Natural killer cell treated with Interleukin-12 subunit alpha and Interleukin-12 subunit beta and Interleukin-15 and Interleukin-18, amount 100 ng/mL, for 72 hours (primary cell): ENCODE data around the gene HDAC11. TPM values are rescaled to one million over a fixed set of nuclear protein-coding genes. Genes with fewer than 3 reads are reported as not detected.
"Not testable (repeated sequence)": the region's sequence is repeated elsewhere in the genome, so short reads cannot be mapped to it uniquely, and the experiment has no call there.

Experiments used
- ATAC-seq, 2 donors: fragments of 150-1000 bp; cut with Tn5 transposase in 1 of 2; sonication (Bioruptor Pico), chemical (Tn5 transposase) in 1 of 2; 2 replicates each; pipeline ENCODE4 v1.10.0; 2021
- DNase-seq: peaks from one replicate; pipeline ENCODE4 v3.0.0; 2022; ENCODE audit warnings: low spot score
- H3K27ac Mint-ChIP-seq, 2 donors: 1 replicate in 1 of 2; 2 replicates in 1 of 2; pipeline ENCODE4 v1.8.0; 2022; ENCODE audit warnings: mixed read lengths in 2 of 2, mild to moderate bottlenecking in 1 of 2, moderate library complexity in 1 of 2
- H3K27me3 Mint-ChIP-seq, 2 donors: 1 replicate in 1 of 2; 2 replicates in 1 of 2; pipeline ENCODE4 v1.8.0; 2022; ENCODE audit warnings: mixed read lengths in 2 of 2
- H3K36me3 Mint-ChIP-seq: one replicate; pipeline ENCODE4 v1.8.0; 2022; ENCODE audit warnings: mixed read lengths
- H3K4me1 Mint-ChIP-seq, 2 donors: 1 replicate in 1 of 2; 2 replicates in 1 of 2; pipeline ENCODE4 v1.8.0; 2022; ENCODE audit warnings: low read depth in 2 of 2, mixed read lengths in 2 of 2, mild to moderate bottlenecking in 1 of 2
- H3K4me3 Mint-ChIP-seq: one replicate; pipeline ENCODE4 v1.8.0; 2022; ENCODE audit warnings: mixed read lengths
- H3K9me3 Mint-ChIP-seq: 2 replicates; pipeline ENCODE4 v1.8.0; 2022; ENCODE audit warnings: mixed read lengths
- total RNA-seq, 2 donors: library from RNA; stranded (reverse); gene quantifications; one replicate each; pipeline ENCODE4 v1.2.3, GENCODE V29; 2022

HDAC11 gene
- total RNA-seq, 2 donors from 2014 or later = 1.8 to 3.5 TPM

DNA sequence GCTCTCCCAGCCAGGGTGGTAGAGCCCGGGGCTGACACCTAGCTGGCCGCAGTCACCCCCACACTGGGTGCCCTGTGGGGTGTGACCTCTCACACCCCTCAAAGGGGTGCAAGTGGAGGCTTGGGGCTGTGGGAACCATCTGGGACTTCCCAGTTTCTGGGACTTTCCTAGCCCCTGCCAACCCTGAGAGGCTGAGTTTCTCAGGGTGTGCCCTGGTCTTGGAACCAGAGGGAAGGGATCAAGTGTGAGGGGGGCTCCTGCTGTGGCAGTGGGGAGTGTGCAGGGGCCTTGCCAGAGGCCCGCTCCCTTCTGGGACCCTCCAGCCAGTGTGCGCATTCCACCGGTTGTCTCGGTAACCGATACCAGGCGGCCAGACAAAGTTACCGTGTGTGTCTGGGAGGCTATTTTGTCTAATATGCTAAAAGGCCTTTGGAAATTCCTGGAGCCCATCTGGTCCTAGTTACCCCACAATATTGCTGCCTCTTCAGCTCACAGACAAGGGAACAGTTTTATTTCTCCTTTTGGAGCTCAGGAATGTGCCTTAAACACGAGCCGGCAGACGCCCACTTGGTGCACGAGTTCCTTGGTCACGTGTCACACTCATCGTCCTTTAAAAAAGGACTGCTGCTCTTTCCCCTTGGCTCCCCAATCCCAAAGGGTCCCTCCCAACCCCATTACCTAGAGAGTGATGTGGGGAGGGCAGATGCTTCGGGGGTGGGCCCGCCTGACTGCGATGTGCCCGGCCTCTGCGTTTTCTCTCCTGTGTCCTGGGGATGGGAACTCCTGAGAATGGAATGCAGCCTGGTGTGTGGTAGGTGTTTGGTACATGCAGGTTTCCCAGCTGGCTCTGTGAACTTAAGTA, 33.2 kb downstream of the HDAC11 start:
- Mint-ChIP-seq H3K36me3 (no peaks in the 10 kb centered on the region), H3K4me1 (no peaks in the 10 kb centered on the region)
- no peak for ATAC-seq

DNA sequence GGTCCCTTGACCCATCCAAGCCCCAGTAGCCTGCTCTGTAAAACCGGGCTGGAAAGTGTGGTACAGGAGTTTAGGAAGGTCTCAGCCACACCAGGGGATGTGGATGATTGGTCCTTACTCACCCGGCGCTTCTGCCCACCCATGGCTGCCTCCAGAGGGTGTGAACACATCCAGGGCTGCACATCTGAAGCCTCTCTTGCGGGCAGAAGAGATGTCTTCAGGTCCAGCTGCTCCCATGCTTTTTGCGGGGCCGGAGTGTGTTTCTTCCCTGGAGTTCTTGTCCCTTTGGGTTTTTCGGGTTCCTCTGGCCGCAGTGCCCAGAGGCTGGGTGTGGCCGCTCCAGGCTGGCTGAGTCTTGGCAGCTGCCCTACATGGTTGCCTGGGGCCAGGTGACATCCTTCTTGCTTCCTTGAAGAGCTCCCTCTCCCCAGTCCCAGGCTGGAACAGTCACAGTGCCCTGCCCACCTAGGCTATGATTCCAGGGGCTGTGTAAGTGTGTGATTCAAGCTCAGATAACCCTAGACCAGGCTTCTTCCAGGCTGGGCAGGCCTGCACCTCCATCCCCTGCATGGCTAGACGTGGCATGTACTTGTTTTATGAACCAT, 33.9 kb downstream of the HDAC11 start:
- H3K36me3 Mint-ChIP-seq = no peaks in the 10 kb centered on the region
- ATAC-seq (no peak), DNase-seq (no peak)
- H3K27me3 Mint-ChIP-seq = no peaks in the 10 kb centered on the region
- H3K4me3 Mint-ChIP-seq = no peak overlapping the region
- H3K27ac Mint-ChIP-seq = no peak overlapping the region
- no peaks in the 10 kb centered on the region for H3K4me1 Mint-ChIP-seq
- no peaks in the 10 kb centered on the region for H3K9me3 Mint-ChIP-seq

More for the DNA sequence above, 33.2 kb downstream of the HDAC11 start:
- no peak for DNase-seq
- no peaks in the 10 kb centered on the region for H3K27me3 Mint-ChIP-seq
- H3K27ac Mint-ChIP-seq = no peak overlapping the region
- H3K9me3 Mint-ChIP-seq = no peaks in the 10 kb centered on the region
- no peak overlapping the region for H3K4me3 Mint-ChIP-seq

DNA sequence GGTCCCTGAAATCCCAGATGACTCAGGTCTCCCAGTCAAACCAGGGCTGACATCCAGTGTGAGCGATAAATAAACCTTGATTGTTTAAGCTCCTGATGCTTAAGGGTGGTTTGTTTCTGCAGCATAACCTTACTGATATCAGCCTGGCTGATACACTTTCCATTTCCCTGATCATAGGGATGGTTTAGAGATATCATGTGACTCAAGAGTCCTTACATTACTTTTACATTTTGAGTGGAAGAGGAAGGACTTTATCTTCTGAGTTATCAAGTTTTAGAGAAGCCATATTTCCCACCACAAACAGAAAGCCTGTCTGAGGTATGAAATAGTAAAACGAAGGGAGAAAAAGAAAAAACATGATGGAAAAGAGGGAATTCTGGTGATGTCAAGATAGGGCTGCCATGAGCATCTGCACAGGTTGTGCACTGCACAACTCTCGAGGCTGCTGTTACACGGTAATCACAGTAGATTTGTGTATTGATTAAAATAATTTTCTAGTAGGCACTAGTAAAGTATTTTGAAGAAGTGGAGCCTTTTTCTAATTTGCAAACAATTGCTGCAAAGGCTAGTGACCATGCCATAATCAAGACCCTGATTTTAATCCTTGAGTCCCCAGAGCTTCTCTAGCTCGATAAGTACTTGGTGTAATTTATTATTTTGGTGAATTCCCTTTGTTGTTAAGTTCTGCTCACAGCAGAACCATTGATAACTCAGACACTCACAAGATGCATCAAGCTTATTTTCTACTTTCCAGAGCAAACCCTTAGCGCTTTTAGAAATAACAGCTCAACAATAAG, 34.7 kb downstream of the HDAC11 start:
- DNase-seq = no peak

DNA sequence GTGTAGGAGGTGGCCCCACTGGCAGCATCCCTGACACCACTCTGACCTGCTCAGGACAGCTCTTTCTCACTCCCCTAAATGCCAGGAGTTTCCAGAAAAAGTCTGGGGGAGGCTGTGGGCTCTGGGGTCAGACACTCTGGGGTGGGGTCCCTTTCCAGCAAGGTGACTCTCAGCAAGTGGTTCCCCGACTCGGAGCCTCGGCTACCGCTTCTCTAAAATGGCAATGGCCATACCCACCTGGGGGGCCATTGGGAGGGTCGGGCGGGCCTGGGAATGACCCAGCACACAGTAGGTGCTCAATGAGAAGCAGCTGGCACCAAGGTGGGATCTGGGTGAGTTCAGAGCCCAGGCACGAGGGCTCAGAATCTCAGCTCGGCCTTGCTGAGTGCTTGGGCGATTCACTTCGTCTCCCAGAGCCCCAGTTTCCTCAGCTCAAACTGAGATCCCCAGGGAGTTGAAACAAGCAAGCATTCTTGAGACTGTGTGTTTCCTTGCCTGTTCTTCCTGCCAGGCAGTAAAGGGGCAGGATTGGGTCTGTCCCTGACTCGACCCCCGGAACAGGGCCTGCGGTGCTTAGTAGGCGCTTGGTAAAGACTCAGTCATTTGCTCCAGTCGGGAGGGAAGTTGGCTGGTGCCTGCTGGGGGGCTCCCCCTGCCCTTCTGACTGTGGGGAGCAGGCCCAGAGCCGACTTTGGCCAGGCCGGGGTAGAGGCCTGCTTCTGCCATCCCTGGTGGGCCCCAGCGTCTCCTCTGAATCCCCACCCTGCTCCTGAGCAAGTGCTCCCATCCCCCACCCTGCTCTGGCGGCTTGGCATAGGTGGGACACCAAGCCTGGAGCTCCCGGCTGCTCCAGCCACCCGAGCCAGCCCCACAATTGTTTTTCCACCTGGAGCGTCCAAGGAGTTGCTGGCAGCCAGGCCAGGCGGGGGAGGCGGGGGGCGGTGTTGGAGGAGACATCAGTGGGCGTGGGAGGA, 36.0 kb downstream of the HDAC11 start:
- Mint-ChIP-seq H3K27ac (no peak overlapping the region), H3K4me1 (no peaks in the 10 kb centered on the region), H3K27me3 (no peaks in the 10 kb centered on the region), H3K9me3 (no peaks in the 10 kb centered on the region), H3K4me3 (no peak overlapping the region), H3K36me3 (no peaks in the 10 kb centered on the region)
- DNase-seq = no peak
- ATAC-seq = no peak

More for the DNA sequence above, 34.7 kb downstream of the HDAC11 start:
- Mint-ChIP-seq H3K4me1 (no peaks in the 10 kb centered on the region), H3K4me3 (no peak overlapping the region), H3K27me3 (no peaks in the 10 kb centered on the region), H3K36me3 (no peaks in the 10 kb centered on the region), H3K27ac (no peak overlapping the region), H3K9me3 (no peaks in the 10 kb centered on the region)
- no peak for ATAC-seq

GRCh38 chr3:13516760-13517135, 36.6 kb downstream of the HDAC11 start:
- Mint-ChIP-seq H3K36me3 (no peaks in the 10 kb centered on the region), H3K4me1 (no peaks in the 10 kb centered on the region), H3K27me3 (no peaks in the 10 kb centered on the region), H3K4me3 (no peak overlapping the region), H3K27ac (no peak overlapping the region), H3K9me3 (no peaks in the 10 kb centered on the region)
- DNase-seq (no peak), ATAC-seq (no peak)

- DNase-seq (no peak), ATAC-seq (no peak)
- Mint-ChIP-seq H3K4me3 (no peak overlapping the region), H3K36me3 (no peaks in the 10 kb centered on the region), H3K4me1 (no peaks in the 10 kb centered on the region), H3K27me3 (no peaks in the 10 kb centered on the region), H3K9me3 (no peaks in the 10 kb centered on the region), H3K27ac (no peak overlapping the region)
Measured at GRCh38 chr3:13517253-13517977, 37.3 kb downstream of the HDAC11 start.

DNA sequence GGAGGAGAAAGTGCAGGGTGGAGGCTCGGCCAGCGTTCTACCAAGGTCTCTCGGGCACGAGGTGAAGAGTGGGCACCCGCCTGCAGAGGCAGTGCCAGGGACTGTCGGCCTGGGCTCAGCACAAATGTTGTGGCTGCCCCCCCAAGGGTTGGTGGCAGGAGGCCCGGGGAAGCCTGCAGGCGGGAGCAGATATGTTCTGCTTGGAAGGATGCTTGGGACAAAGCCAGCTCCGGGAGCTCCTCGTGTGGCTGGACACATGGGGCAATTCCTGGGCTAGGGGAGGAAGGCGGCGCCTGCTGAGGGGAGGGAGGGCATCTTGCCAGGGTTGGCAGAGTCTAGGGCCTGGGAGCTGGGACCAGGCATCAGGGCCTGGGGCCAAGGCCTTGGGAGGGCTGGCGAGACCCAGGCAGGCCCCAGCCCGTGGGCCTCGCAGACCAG, 38.4 kb downstream of the HDAC11 start:
- DNase-seq (no peak), ATAC-seq (no peak)
- Mint-ChIP-seq H3K27me3 (no peaks in the 10 kb centered on the region), H3K4me3 (no peak overlapping the region), H3K27ac (no peak overlapping the region), H3K9me3 (no peaks in the 10 kb centered on the region), H3K36me3 (no peaks in the 10 kb centered on the region), H3K4me1 (no peaks in the 10 kb centered on the region)

DNA sequence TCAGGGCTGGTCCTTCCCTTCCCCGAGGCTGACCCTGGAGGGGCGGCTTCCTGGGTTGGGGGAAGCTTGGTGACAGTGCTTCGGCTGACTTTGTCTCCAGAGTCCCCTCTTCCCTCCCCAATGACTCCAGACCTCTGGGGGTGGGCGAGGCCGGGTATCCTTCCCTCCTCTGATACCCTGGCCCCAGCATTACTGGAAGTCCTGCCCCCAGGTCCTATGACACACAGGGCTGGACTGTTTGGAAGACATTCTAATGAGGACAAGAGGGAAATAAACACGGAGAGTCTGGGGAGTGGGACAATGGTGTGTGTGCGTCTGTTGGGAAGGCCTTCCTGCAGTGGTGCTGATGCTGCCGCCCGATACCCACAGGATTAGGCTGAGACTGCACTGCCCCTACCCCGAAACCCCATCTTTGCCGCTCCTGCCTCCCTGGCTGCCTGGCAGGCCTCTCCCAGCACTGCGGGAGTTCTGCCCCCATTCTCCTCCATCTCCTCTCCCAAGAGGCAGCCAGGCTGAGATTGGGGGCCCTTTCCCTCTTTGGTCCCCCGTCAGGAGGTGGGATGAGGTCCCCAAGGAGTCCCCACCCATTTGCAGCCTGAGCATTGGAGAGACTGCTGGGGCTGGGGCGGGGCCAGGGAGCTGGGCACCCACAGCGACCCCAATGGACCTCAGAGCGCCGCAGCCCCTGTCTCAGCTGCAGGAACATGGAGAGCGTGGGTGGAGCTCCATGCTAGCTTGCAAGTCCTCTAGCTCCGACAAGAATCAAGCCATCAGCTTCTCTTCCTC, 39.1 kb downstream of the HDAC11 start:
- H3K27ac Mint-ChIP-seq = no peak overlapping the region
- no peaks in the 10 kb centered on the region for H3K4me1 Mint-ChIP-seq
- no peak for ATAC-seq

DNA sequence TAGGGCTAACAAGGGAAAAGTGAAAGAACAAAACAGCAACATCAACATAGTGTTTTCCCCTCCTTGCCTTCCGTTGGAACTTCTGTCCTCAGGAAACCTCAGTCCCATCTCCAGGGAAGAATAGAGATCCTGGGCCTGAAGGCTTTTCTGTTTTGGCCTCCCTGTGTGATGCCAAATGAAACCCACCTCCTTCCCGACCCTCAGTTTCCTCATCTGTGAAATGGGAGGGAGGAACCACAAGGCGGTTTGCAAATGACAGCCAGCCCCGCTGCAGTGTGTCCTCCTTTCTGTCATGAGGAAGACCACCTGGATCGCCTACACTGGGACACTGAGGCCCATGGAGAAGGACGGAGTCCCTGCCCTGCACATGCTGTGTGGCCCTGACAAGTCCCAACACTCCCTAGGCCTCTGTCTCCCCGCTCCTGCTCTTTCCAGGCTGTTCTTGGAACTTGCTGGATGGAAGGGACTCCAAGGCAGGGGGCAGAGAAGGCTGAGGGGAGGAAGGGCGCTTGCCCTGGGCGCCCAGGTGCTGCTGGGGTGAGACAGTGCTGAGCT, 40.3 kb downstream of the HDAC11 start:
- Mint-ChIP-seq H3K27me3 (no peaks in the 10 kb centered on the region), H3K4me1 (no peaks in the 10 kb centered on the region), H3K27ac (no peak overlapping the region), H3K9me3 (no peaks in the 10 kb centered on the region), H3K4me3 (no peak overlapping the region), H3K36me3 (no peaks in the 10 kb centered on the region)
- DNase-seq (no peak), ATAC-seq (no peak)

More for the DNA sequence above, 39.1 kb downstream of the HDAC11 start:
- no peaks in the 10 kb centered on the region for H3K9me3 Mint-ChIP-seq
- DNase-seq = no peak
- H3K4me3 Mint-ChIP-seq = no peak overlapping the region
- H3K36me3 Mint-ChIP-seq = no peaks in the 10 kb centered on the region
- H3K27me3 Mint-ChIP-seq = no peaks in the 10 kb centered on the region

DNA sequence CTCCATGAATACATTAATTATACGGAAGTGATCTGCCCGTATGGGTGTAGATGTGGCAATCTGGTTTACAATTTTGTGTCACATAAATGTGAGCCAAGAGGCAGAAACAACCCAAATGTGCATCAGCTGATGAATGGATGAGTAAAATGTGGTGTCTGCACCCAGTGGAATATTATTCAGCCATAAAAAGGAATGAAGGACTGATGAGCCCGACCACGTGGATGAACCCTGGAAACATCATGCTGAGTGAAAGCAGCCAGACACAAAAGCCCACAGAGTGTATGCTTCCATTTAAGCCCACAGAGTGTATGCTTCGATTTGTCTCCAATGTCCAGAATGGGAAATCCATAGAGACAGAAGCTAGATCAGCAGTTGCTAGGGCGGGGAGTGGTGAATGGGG, 41.2 kb downstream of the HDAC11 start:
- no peaks in the 10 kb centered on the region for H3K36me3 Mint-ChIP-seq
- H3K4me3 Mint-ChIP-seq = no peak overlapping the region
- no peaks in the 10 kb centered on the region for H3K27me3 Mint-ChIP-seq
- H3K4me1 Mint-ChIP-seq = no peaks in the 10 kb centered on the region
- ATAC-seq = no peak
- H3K27ac Mint-ChIP-seq = no peak overlapping the region
- H3K9me3 Mint-ChIP-seq = no peaks in the 10 kb centered on the region
- DNase-seq = no peak

DNA sequence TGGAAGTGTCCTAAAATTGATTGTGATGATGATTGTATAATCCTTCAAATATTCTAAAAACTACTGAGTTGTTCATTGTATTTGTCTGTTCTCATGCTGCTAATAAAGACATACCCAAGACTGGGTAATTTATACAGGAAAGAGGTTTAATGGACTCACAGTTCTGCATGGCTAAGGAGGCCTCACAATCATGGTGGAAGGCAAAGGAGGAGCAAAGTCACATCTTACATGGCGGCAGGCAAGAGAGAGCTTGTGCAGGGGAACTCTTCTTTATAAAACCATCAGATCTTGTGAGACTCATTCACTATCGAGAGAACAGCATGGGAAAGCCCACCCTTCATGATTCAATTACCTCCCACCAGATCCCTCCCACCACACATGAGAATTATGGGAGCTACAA, 41.6 kb downstream of the HDAC11 start:
- ATAC-seq, H3K27ac Mint-ChIP-seq, H3K9me3 Mint-ChIP-seq, H3K4me3 Mint-ChIP-seq, H3K36me3 Mint-ChIP-seq, H3K4me1 Mint-ChIP-seq, DNase-seq, H3K27me3 Mint-ChIP-seq: not testable (repeated sequence)

DNA sequence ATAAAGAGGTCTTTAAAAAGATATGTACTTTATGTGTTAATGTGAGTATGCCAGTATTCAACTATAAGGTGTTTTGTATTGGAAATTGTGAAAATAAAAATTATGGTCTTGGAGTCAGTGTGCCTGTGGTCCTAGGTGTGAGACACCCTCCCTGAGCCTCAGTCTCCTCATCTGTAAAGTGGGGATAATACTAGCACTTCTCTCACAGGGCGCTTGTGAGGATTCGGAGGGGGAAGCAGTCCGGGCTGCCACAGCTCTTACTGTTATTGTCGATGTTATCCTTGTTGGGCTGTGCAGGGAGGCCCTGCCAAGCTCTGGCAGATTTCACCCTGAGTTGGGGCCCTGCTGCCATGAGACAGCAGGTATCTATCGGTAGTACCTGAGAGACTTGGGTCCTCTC, 42.1 kb downstream of the HDAC11 start:
- Mint-ChIP-seq H3K9me3 (no peaks in the 10 kb centered on the region), H3K27ac (no peak overlapping the region), H3K27me3 (no peaks in the 10 kb centered on the region), H3K4me3 (no peak overlapping the region), H3K36me3 (no peaks in the 10 kb centered on the region), H3K4me1 (no peaks in the 10 kb centered on the region)
- no peak for ATAC-seq
- DNase-seq = no peak
